ENCODE data around the gene SSBP3.

- TF ChIP-seq CTCF (IDR thresholded peaks at IDR 0.05), result no peak
- TF ChIP-seq ZFX (IDR thresholded peaks at IDR 0.05; ENCODE audit: borderline replicate concordance), result no peak
Measured at GRCh38 chr1:54394104-54394503, 12.1 kb downstream of the SSBP3 start.
